Lower leg skin (tissue), 4 donors: ENCODE results near the gene TP53AIP1. TPM values are rescaled to one million over a fixed set of nuclear protein-coding genes. Genes with fewer than 3 reads are reported as not detected.

ENCODE experiments used
- DNase-seq, 2 donors: peaks; one replicate each; pipeline ENCODE4 v3.0.0-alpha.2; 2019; ENCODE audit warnings: low spot score in 2 of 2
- H3K4me3 ChIP-seq: fragments of 200-600 bp; sonication (generic); 2 replicates; pipeline ENCODE4 v1.5.1; 2017; ENCODE audit warnings: mild to moderate bottlenecking, low read depth; ENCODE audit not compliant: poor library complexity, severe bottlenecking
- POLR2A ChIP-seq, 2 donors: fragments of 450-650 bp; IDR thresholded peaks; one replicate each; pipeline ENCODE4 v1.6.1; 2016 to 2017; ENCODE audit warnings: antibody characterized with exemption in 2 of 2, mild to moderate bottlenecking in 1 of 2, moderate library complexity in 1 of 2
- WGBS, 2 donors: methylation state at CpG; one replicate each; pipeline ENCODE4 v1.1.5; 2018; 5-methylcytosine and 5-hydroxymethylcytosine counted together
- intact Hi-C: fragments of 100-400 bp; cut with DNase I; formaldehyde crosslinking; loops from one replicate; pipeline ENCODE4 v1.15.0; 2023; ENCODE audit warnings: low total_unique reads
- total RNA-seq, 4 donors: library from RNA; depleted of rRNA; stranded (reverse); fragments of >200 nt; gene quantifications; one replicate each; pipeline ENCODE4 v1.1.0, GENCODE V29; 2016
- TF ChIP-seq, protein P1 (sequence below), 3 donors: fragments of 450-650 bp; IDR thresholded peaks; one replicate each; pipeline ENCODE4 v1.5.1; 2016; ENCODE audit warnings: antibody characterized with exemption in 3 of 3, mild to moderate bottlenecking in 3 of 3, moderate library complexity in 2 of 3

TP53AIP1 gene
- total RNA-seq, 4 donors from 2014 or later, result 9.2 to 17.3 (median 16.2) TPM

DNA sequence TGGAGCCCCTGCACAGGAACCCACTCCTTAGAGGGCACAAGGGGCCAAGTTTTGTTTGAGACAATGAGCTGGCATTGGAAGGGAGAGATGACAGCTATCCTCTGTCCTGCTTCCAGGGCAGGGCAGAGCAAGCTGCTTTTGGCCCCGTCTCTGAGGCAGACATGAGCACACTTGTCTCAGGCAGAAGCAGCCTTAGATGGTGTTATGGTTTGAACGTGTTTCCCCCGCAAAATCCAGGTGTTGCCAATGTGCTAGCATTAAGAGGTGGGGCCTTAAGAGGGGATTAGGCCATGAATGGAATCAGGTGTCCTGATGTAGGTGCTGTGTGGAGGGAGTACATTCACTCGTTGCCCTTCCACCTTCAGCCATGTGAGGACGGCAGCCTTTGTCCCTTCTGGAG is 2.5 kb downstream of the TP53AIP1 start:
- TF ChIP-seq POLR2A (IDR thresholded peaks at IDR 0.05), result no peak
- TF ChIP-seq, protein P1, sequence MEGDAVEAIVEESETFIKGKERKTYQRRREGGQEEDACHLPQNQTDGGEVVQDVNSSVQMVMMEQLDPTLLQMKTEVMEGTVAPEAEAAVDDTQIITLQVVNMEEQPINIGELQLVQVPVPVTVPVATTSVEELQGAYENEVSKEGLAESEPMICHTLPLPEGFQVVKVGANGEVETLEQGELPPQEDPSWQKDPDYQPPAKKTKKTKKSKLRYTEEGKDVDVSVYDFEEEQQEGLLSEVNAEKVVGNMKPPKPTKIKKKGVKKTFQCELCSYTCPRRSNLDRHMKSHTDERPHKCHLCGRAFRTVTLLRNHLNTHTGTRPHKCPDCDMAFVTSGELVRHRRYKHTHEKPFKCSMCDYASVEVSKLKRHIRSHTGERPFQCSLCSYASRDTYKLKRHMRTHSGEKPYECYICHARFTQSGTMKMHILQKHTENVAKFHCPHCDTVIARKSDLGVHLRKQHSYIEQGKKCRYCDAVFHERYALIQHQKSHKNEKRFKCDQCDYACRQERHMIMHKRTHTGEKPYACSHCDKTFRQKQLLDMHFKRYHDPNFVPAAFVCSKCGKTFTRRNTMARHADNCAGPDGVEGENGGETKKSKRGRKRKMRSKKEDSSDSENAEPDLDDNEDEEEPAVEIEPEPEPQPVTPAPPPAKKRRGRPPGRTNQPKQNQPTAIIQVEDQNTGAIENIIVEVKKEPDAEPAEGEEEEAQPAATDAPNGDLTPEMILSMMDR (IDR thresholded peaks at IDR 0.05), result no peak
- DNase-seq, result peak in 1 of 2 donors; percentile 74
- WGBS, 2 donors, result 37 to 47% methylated on average over 5 of the region's 5 CpGs
- no peak overlapping the region for H3K4me3 ChIP-seq
- intact Hi-C loops, result no loop called here

DNA sequence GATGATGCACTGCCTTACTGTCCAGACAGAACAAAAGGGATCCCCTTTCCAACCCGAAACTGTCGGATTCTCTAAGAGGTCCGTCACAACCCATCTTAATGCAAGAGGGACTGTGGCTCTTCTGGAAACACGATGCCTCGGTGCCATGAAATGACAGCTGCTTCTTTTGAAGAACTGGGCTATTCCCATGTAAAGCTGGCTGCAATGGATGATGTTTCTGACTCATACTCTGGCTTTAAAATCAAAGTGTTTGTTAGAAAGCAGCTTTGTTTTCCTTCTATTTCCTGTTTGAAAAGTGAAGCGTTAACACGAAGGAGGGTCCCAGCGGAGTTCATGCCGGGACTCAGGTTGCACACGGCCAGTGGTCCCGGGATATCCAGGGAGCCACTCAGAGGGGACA is 3.1 kb downstream of the TP53AIP1 start:
- 28 to 43% methylated on average over 11 of the region's 11 CpGs for WGBS, 2 donors
- H3K4me3 ChIP-seq, result no peak overlapping the region
- intact Hi-C loops, result no loop called here
- TF ChIP-seq, protein P1 (IDR thresholded peaks at IDR 0.05), result no peak
- no peak for TF ChIP-seq POLR2A (IDR thresholded peaks at IDR 0.05)
- no peak for DNase-seq

DNA sequence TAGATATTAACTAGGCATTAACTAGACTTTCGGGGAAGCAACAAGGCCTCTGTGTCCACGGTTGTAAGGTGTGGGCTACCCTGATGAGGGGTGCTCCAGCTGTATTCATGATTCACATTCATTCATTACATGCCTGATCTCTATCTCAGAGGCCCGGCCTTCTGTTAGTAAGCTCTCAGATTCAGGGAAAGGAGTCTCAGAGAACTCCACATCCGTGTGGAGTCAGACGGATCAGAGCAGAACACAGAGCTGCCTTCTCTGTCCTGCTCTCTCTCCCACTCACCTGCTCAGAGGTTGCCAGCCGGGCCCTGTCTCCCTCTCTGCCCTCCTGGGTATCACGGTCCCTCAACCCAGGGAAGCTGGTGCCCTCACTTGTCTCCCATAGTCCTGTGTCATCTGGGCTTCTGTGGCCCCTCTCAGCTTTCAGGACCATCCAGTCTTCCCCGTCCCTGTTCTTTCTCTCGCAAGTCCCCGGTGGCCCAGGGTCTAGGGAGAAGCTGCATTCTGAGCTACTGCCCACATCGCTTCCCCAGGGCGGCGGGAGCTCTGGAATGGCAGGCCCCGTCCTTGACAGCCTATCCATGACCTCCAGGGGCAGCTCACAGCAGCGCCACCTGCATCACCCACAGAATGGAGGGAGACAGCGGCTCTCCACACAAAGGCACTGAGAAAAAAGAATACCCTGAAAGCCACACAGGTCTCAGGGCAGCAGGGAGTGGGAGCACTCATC is 4.3 kb downstream of the TP53AIP1 start:
- intact Hi-C loops, result no loop called here
- no peak for TF ChIP-seq POLR2A (IDR thresholded peaks at IDR 0.05)
- TF ChIP-seq, protein P1 (IDR thresholded peaks at IDR 0.05), result no peak

DNA sequence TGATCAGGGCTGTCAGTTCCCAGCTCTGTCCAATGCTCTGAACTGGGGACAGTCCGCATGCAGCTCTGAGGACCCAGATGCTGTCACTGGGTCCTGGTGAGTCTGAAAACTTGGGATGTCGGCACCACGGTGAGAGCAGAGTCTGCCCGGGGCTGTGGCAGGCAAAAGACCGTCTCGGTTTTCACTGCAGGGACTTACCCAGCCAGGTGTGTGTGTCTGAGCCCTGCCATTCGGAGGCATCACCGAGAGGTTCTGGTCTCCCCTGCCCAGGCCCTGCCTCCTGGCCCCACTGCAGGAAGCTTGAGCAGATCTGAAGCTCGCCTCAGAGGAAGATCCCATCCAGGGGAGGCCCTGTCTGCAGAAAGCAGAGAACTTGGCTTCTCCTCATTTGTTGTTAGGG is 5.2 kb downstream of the TP53AIP1 start:
- no peak overlapping the region for H3K4me3 ChIP-seq
- peak in 1 of 2 donors; percentile 85 for DNase-seq
- 17 to 77% methylated on average over 5 of the region's 9 CpGs for WGBS, 2 donors
- intact Hi-C loops, result no loop called here
- no peak for TF ChIP-seq POLR2A (IDR thresholded peaks at IDR 0.05)
- TF ChIP-seq, protein P1 (IDR thresholded peaks at IDR 0.05), result no peak

More for the DNA sequence above, 4.3 kb downstream of the TP53AIP1 start:
- peak in 1 of 2 donors; percentile 83 for DNase-seq
- no peak overlapping the region for H3K4me3 ChIP-seq
- WGBS, 2 donors, result 76 to 84% methylated on average over 16 of the region's 16 CpGs

DNA sequence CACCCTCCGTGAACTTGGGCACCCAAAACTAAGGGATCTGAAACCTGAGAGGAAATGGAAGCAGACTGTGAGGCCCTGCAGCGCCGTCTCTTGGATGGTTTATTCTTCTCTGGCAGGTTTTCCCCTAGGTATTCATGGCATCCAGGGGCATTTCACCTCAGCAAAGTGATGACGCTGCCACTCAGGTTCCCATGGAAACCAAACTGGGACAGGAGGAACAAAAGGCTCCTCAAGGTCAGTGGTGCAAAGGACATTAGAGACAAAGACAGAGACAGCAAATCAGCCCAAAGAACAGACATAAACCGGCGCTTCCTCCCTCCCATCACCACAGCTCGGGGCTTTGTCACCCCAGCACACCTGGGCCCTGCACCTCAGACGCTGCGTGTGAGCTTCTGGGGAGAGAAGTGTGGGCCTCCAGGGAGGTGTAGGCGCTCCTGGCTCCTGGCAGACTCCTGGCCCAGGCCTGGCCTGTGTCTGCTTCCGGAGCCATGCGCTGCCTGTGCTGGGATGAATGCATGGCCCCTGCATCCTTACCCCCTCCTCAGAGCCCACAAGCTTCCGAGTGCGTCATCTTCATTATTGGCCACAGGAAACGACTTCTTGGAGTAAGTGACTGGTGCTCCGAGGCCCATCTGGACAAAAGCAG is 5.9 kb downstream of the TP53AIP1 start:
- 80 to 90% methylated on average over 16 of the region's 16 CpGs for WGBS, 2 donors
- TF ChIP-seq POLR2A (IDR thresholded peaks at IDR 0.05), result no peak
- TF ChIP-seq, protein P1 (IDR thresholded peaks at IDR 0.05), result no peak
- no peak for DNase-seq
- intact Hi-C loops, result no loop called here
- H3K4me3 ChIP-seq, result no peak overlapping the region
